Mammary epithelial cell (primary cell): ENCODE measurements around the gene SLC38A3.

Experiments used
- EZH2 ChIP-seq: IDR thresholded peaks from 2 replicates; pipeline ENCODE4 v1.6.1; 2012; ENCODE audit warnings: low read length, inconsistent platforms, borderline replicate concordance
- TF ChIP-seq, protein P1 (sequence below), 2 donors: IDR thresholded peaks in 1 of 2; conservative IDR thresholded peaks in 1 of 2; 2 replicates each; pipeline ENCODE4 v1.5.1; 2011 to 2012; ENCODE audit warnings: inconsistent platforms in 2 of 2, low read length in 2 of 2, mild to moderate bottlenecking in 2 of 2, control low read depth in 1 of 2, low read depth in 1 of 2; ENCODE audit not compliant: insufficient read depth in 1 of 2; ENCODE audit errors: extremely low read depth in 1 of 2

DNA sequence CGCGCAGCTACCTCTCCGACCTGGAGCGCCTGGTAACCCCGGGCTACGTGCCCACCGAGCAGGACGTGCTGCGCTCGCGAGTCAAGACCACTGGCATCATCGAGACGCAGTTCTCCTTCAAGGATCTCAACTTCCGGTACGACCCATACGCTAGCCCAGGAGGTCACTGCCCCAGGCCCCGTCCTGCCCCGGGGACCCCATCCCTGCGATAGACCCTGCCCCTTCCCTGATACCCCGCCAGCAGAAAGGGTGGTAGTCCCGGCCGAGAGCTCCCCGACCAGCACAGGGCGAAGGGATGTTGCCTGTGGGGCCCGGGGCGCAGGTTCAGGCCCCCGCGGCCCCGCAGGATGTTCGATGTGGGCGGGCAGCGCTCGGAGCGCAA, 11.3 kb upstream of the SLC38A3 start:
- TF ChIP-seq, protein P1, sequence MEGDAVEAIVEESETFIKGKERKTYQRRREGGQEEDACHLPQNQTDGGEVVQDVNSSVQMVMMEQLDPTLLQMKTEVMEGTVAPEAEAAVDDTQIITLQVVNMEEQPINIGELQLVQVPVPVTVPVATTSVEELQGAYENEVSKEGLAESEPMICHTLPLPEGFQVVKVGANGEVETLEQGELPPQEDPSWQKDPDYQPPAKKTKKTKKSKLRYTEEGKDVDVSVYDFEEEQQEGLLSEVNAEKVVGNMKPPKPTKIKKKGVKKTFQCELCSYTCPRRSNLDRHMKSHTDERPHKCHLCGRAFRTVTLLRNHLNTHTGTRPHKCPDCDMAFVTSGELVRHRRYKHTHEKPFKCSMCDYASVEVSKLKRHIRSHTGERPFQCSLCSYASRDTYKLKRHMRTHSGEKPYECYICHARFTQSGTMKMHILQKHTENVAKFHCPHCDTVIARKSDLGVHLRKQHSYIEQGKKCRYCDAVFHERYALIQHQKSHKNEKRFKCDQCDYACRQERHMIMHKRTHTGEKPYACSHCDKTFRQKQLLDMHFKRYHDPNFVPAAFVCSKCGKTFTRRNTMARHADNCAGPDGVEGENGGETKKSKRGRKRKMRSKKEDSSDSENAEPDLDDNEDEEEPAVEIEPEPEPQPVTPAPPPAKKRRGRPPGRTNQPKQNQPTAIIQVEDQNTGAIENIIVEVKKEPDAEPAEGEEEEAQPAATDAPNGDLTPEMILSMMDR (conservative IDR thresholded peaks at IDR 0.05 in 1 of 2, IDR thresholded peaks at IDR 0.05 in 1 of 2; ENCODE audit: extremely low read depth in 1 of 2, insufficient read depth in 1 of 2, low read depth in 1 of 2, low read length in 2 of 2), result no peak
- no peak for TF ChIP-seq EZH2
